NCI-H1092 (cell line): ENCODE data around the gene COL4A6.

Source experiments
- DNase-seq: peaks from one replicate; lab custom pipeline; 2025; lab: John Stamatoyannopoulos, UW

The COL4A6 gene

GRCh38 chrX:108156934-108157466 is 281.2 kb downstream of the COL4A6 start:
- DNase-seq, result no peak

GRCh38 chrX:108156082-108156481 is 282.1 kb downstream of the COL4A6 start:
- no peak for DNase-seq

- no peak for DNase-seq
Observed at GRCh38 chrX:108148524-108148923, 289.7 kb downstream of the COL4A6 start.

- DNase-seq, result no peak
Observed at GRCh38 chrX:108138814-108139702, 299.2 kb downstream of the COL4A6 start.

- DNase-seq, result no peak
Observed at GRCh38 chrX:108134724-108135123, 303.5 kb downstream of the COL4A6 start.

- no peak for DNase-seq
Observed at GRCh38 chrX:108132876-108133275, 305.3 kb downstream of the COL4A6 start.

GRCh38 chrX:108132034-108132433 is 306.2 kb downstream of the COL4A6 start:
- no peak for DNase-seq

GRCh38 chrX:108131471-108131870 is 306.8 kb downstream of the COL4A6 start:
- DNase-seq, result no peak

GRCh38 chrX:108130889-108131288 is 307.3 kb downstream of the COL4A6 start:
- DNase-seq, result no peak

- no peak for DNase-seq
Observed at GRCh38 chrX:108127152-108127551, 311.1 kb downstream of the COL4A6 start.

GRCh38 chrX:108126661-108127060 is 311.6 kb downstream of the COL4A6 start:
- no peak for DNase-seq

GRCh38 chrX:108123591-108124366 is 314.4 kb downstream of the COL4A6 start:
- DNase-seq, result no peak

GRCh38 chrX:108122748-108123147 is 315.5 kb downstream of the COL4A6 start:
- no peak for DNase-seq

- DNase-seq, result no peak
Observed at GRCh38 chrX:108121291-108121690, 316.9 kb downstream of the COL4A6 start.

GRCh38 chrX:108117988-108118387 is 320.2 kb downstream of the COL4A6 start:
- no peak for DNase-seq

- no peak for DNase-seq
Observed at GRCh38 chrX:108114541-108114940, 323.7 kb downstream of the COL4A6 start.
